PFSK-1 (cell line): Measurements from ENCODE around the gene HSBP1L1.

ENCODE experiments used
- POLR2AphosphoS5 ChIP-seq: IDR thresholded peaks from 2 replicates; pipeline ENCODE4 v1.6.1; 2012; ENCODE audit warnings: low read depth, mild to moderate bottlenecking, control low read depth, low read length, moderate library complexity
- REST ChIP-seq, 2 experiments: IDR thresholded peaks; 2 replicates each; pipeline versions ENCODE4 v1.6.1 to v1.8.0; 2011 to 2012; ENCODE audit warnings: low read depth in 2 of 2, low read length in 2 of 2, control low read depth in 1 of 2, inconsistent platforms in 1 of 2, mild to moderate bottlenecking in 1 of 2, moderate library complexity in 1 of 2; ENCODE audit not compliant: insufficient read depth in 1 of 2
- SIN3A ChIP-seq: IDR thresholded peaks from 2 replicates; pipeline ENCODE4 v1.6.1; 2012; ENCODE audit warnings: mild to moderate bottlenecking, low read length, moderate library complexity, borderline replicate concordance; ENCODE audit not compliant: insufficient read depth
- TAF1 ChIP-seq: IDR thresholded peaks from 2 replicates; pipeline ENCODE4 v1.6.1; 2012; ENCODE audit warnings: low read length, control low read depth, borderline replicate concordance; ENCODE audit not compliant: insufficient read depth

GRCh38 chr18:79926306-79926705 is 38.1 kb upstream of the HSBP1L1 start:
- TF ChIP-seq POLR2AphosphoS5 (no peak), REST (IDR thresholded peaks at IDR 0.05; ENCODE audit: insufficient read depth in 1 of 2, low read depth in 2 of 2, low read length in 2 of 2) (no peak), SIN3A (no peak), TAF1 (no peak)
